Hair follicle dermal papilla cell (primary cell): Measurements from ENCODE around the gene POTEB2. TPM values are rescaled to one million over a fixed set of nuclear protein-coding genes. Genes with fewer than 3 reads are reported as not detected.

Experiments used
- small RNA-seq: library from RNA; depleted of rRNA; stranded (forward); fragments of <200 nt; gene quantifications from one replicate; pipeline ENCODE3, GENCODE V24; 2012
- total RNA-seq: library from RNA; depleted of rRNA; stranded (reverse); fragments of >200 nt; gene quantifications from 2 replicates; pipeline ENCODE4 v1.2.3, GENCODE V29; 2012

POTEB2 gene
- not detected in 2 replicates for total RNA-seq

GRCh38 chr15:20866214-20866613 is at the start of gene POTEB2:
Gene POTEB2, minus strand, starts transcription at chr15:20866314. Its CDS starts 33 bp downstream, at chr15:20866281.

Small RNAs within 50 kb of the gene (small RNA-seq; reads per million reads assigned to genes)
- not detected for gene AC012414.2
- not detected for gene MIR3118-2
- gene RNU6-749P, result not detected
- gene ZNF519P2, result not detected
